Measurements from ENCODE around the gene GTF3C1. TPM values are rescaled to one million over a fixed set of nuclear protein-coding genes. Genes with fewer than 3 reads are reported as not detected.

The GTF3C1 gene
- total RNA-seq, 1 experiment from 2014 or later, result 121 TPM

DNA sequence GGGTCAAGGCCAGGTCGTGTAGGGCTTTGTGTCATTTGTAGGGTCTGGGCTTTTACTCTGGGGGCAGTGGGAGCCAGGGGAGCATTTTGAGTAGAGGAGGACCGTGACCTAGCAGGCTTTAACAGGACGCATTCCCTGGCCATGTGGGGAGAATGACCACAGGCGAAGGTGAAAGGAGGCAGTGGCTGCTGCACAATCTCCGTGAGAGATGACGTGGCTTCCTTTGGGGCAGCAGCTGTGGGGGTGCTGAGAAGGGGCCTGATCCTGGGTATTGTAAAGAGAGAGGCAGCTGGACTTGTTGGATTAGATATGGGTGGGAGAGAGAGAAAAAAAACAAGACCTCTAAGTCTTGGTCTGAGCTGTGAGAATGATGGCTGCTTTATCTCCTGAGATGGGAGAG is 46.3 kb upstream of the GTF3C1 start:
- BruUV-seq (replicated peaks), result no TSS peak
- H3K27me3 ChIP-seq (ENCODE audit: control insufficient read depth, insufficient read depth, low read length), result no peaks in the 10 kb centered on the region
- no peak overlapping the region for H3K27ac ChIP-seq (ENCODE audit: low read length)
- intact Hi-C loops (cut with micrococcal nuclease; ENCODE audit: unreplicated experiment), result no loop called here
- H3K36me3 ChIP-seq (ENCODE audit: control insufficient read depth, insufficient read depth, low read length), result no peaks in the 10 kb centered on the region
- DNase-seq (ENCODE audit: low read depth, low spot score) (no peak), ATAC-seq (no peak)
- ChIA-PET POLR2A (no interaction called here), CTCF (interaction anchor here (0.5 kb wide), 1 partner anchor 45 kb away, joined by 4 read pairs; no protein-coding TSS in a partner anchor)
- H3K4me1 ChIP-seq (ENCODE audit: control insufficient read depth, insufficient read depth, low read length), result no peaks in the 10 kb centered on the region
- no peaks in the 10 kb centered on the region for H3K9me3 ChIP-seq (ENCODE audit: control insufficient read depth, insufficient read depth, low read depth, low read length)
- TF ChIP-seq SIN3A (IDR thresholded peaks at IDR 0.05; ENCODE audit: borderline replicate concordance, insufficient read depth, low read depth, low read length) (no peak), POLR2AphosphoS5 (IDR thresholded peaks at IDR 0.05; ENCODE audit: low read depth, low read length) (no peak)
- in situ Hi-C loops (cut with HindIII; ENCODE audit: low pct_unique_long_range_greater_than_20kb, low sequenced_read_pairs), result no loop called here
- no peak overlapping the region for H3K4me3 ChIP-seq (ENCODE audit: low read depth in 2 of 2, low read length in 2 of 2)

DNA sequence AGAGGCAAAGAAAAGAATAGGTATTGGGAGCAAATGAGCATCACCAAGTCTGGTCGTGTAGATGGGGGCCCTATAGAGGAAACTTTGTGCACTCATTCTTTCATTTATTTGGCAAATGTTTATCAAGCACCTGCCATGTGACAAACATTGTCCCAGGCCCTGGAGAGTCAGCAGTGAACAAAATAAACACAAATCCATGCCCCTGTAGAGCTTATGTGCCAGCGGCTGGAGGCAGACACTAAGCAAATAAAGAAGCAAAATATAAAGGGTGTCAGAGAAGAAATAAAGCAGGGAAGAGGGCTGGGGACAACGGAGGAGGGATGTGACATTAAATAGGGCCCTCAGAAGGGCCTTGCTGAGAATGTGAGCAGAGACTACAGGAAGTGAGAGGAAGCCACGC is 45.8 kb upstream of the GTF3C1 start:
- DNase-seq (ENCODE audit: low read depth, low spot score) (no peak), ATAC-seq (no peak)
- TF ChIP-seq, protein P1, sequence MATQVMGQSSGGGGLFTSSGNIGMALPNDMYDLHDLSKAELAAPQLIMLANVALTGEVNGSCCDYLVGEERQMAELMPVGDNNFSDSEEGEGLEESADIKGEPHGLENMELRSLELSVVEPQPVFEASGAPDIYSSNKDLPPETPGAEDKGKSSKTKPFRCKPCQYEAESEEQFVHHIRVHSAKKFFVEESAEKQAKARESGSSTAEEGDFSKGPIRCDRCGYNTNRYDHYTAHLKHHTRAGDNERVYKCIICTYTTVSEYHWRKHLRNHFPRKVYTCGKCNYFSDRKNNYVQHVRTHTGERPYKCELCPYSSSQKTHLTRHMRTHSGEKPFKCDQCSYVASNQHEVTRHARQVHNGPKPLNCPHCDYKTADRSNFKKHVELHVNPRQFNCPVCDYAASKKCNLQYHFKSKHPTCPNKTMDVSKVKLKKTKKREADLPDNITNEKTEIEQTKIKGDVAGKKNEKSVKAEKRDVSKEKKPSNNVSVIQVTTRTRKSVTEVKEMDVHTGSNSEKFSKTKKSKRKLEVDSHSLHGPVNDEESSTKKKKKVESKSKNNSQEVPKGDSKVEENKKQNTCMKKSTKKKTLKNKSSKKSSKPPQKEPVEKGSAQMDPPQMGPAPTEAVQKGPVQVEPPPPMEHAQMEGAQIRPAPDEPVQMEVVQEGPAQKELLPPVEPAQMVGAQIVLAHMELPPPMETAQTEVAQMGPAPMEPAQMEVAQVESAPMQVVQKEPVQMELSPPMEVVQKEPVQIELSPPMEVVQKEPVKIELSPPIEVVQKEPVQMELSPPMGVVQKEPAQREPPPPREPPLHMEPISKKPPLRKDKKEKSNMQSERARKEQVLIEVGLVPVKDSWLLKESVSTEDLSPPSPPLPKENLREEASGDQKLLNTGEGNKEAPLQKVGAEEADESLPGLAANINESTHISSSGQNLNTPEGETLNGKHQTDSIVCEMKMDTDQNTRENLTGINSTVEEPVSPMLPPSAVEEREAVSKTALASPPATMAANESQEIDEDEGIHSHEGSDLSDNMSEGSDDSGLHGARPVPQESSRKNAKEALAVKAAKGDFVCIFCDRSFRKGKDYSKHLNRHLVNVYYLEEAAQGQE (IDR thresholded peaks at IDR 0.05; ENCODE audit: insufficient read depth in 1 of 2, low read depth in 2 of 2, low read length in 1 of 2), result no peak
- TF ChIP-seq TCF7L2 (IDR thresholded peaks at IDR 0.05; ENCODE audit: low read depth, low read length), result no peak
- H3K27ac ChIP-seq (ENCODE audit: low read length), result no peak overlapping the region
- no peaks in the 10 kb centered on the region for H3K4me1 ChIP-seq (ENCODE audit: control insufficient read depth, insufficient read depth, low read length)
- ChIA-PET CTCF (no interaction called here), POLR2A (no interaction called here)
- intact Hi-C loops (cut with micrococcal nuclease; ENCODE audit: unreplicated experiment) (no loop called here), in situ Hi-C loops (cut with HindIII; ENCODE audit: low pct_unique_long_range_greater_than_20kb, low sequenced_read_pairs) (no loop called here)
- BruUV-seq (replicated peaks), result TSS peak; percentile 29
- no peak overlapping the region for H3K4me3 ChIP-seq (ENCODE audit: low read depth in 2 of 2, low read length in 2 of 2)
- no peaks in the 10 kb centered on the region for H3K36me3 ChIP-seq (ENCODE audit: control insufficient read depth, insufficient read depth, low read length)
- no peaks in the 10 kb centered on the region for H3K9me3 ChIP-seq (ENCODE audit: control insufficient read depth, insufficient read depth, low read depth, low read length)
- H3K27me3 ChIP-seq (ENCODE audit: control insufficient read depth, insufficient read depth, low read length), result no peaks in the 10 kb centered on the region

DNA sequence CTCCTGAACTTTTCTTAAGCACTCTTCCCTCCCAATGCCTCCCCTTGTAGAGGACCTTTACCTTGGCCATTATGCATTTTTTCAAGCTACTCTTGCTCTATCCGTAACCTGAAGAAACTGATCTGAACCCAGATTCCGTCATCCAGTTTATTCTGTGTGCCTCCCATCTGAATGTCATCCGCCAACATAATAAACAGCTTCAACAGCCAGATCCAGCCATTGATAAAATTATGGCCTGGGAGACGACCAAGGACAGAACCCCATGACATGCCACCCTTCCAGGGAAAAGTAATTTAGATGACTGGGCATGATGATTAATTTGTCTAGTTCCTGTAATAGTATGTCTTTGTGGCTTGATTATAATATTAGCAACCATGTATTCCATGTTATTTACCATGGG is 42.1 kb upstream of the GTF3C1 start:
- no peaks in the 10 kb centered on the region for H3K9me3 ChIP-seq (ENCODE audit: control insufficient read depth, insufficient read depth, low read depth, low read length)
- ChIA-PET POLR2A (interaction anchor here (0.5 kb wide), 1 partner anchor 39 kb away, joined by 5 read pairs; no protein-coding TSS in a partner anchor), CTCF (interaction anchor here (0.6 kb wide), 1 partner anchor 231 kb away, joined by 12 read pairs; no protein-coding TSS in a partner anchor)
- no peaks in the 10 kb centered on the region for H3K36me3 ChIP-seq (ENCODE audit: control insufficient read depth, insufficient read depth, low read length)
- no peak overlapping the region for H3K4me3 ChIP-seq (ENCODE audit: low read depth in 2 of 2, low read length in 2 of 2)
- TF ChIP-seq POLR2AphosphoS5 (IDR thresholded peaks at IDR 0.05; ENCODE audit: low read depth, low read length), result no peak
- TF ChIP-seq SIN3A (IDR thresholded peaks at IDR 0.05; ENCODE audit: borderline replicate concordance, insufficient read depth, low read depth, low read length), result no peak
- TF ChIP-seq, protein P1 (IDR thresholded peaks at IDR 0.05; ENCODE audit: insufficient read depth in 1 of 2, low read depth in 2 of 2, low read length in 1 of 2), result no peak
- TF ChIP-seq TCF7L2 (IDR thresholded peaks at IDR 0.05; ENCODE audit: low read depth, low read length), result no peak
- TF ChIP-seq, protein P2, sequence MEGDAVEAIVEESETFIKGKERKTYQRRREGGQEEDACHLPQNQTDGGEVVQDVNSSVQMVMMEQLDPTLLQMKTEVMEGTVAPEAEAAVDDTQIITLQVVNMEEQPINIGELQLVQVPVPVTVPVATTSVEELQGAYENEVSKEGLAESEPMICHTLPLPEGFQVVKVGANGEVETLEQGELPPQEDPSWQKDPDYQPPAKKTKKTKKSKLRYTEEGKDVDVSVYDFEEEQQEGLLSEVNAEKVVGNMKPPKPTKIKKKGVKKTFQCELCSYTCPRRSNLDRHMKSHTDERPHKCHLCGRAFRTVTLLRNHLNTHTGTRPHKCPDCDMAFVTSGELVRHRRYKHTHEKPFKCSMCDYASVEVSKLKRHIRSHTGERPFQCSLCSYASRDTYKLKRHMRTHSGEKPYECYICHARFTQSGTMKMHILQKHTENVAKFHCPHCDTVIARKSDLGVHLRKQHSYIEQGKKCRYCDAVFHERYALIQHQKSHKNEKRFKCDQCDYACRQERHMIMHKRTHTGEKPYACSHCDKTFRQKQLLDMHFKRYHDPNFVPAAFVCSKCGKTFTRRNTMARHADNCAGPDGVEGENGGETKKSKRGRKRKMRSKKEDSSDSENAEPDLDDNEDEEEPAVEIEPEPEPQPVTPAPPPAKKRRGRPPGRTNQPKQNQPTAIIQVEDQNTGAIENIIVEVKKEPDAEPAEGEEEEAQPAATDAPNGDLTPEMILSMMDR (IDR thresholded peaks at IDR 0.05), result no peak
- BruUV-seq (replicated peaks), result no TSS peak
- ATAC-seq (no peak), DNase-seq (ENCODE audit: low read depth, low spot score) (no peak)
- intact Hi-C loops (cut with micrococcal nuclease; ENCODE audit: unreplicated experiment), result no loop called here
- no peaks in the 10 kb centered on the region for H3K4me1 ChIP-seq (ENCODE audit: control insufficient read depth, insufficient read depth, low read length)
- H3K27ac ChIP-seq (ENCODE audit: low read length), result no peak overlapping the region
- no peaks in the 10 kb centered on the region for H3K27me3 ChIP-seq (ENCODE audit: control insufficient read depth, insufficient read depth, low read length)
- in situ Hi-C loops (cut with HindIII; ENCODE audit: low pct_unique_long_range_greater_than_20kb, low sequenced_read_pairs), result no loop called here

Data from Panc1 (cell line).